Measurements from ENCODE around the gene AKAP6. TPM values are rescaled to one million over a fixed set of nuclear protein-coding genes. Genes with fewer than 3 reads are reported as not detected.

The AKAP6 gene
- total RNA-seq, 1 donor from 2014 or later, result 2.8 TPM

- H3K36me3 Mint-ChIP-seq (ENCODE audit: low read depth, unreplicated experiment), result no peaks in the 10 kb centered on the region
- no peak overlapping the region for H3K27ac ChIP-seq (ENCODE audit: low read depth, low read length)
- no peak overlapping the region for H3K27ac Mint-ChIP-seq (ENCODE audit: unreplicated experiment)
- no peak overlapping the region for H3K4me3 Mint-ChIP-seq (ENCODE audit: unreplicated experiment)
- H3K4me3 ChIP-seq (ENCODE audit: insufficient read depth, low read depth, low read length), result no peak overlapping the region
- H3K9ac ChIP-seq (ENCODE audit: low read length), result no peak overlapping the region
- DNase-seq (ENCODE audit: low read depth) (no peak), FAIRE-seq (no peak)
- H4K20me1 ChIP-seq (ENCODE audit: insufficient read depth, low read length), result no peaks in the 10 kb centered on the region
- no peaks in the 10 kb centered on the region for H3K9me3 ChIP-seq (ENCODE audit: insufficient read depth, low read depth, low read length)
- H3K27me3 Mint-ChIP-seq (ENCODE audit: low read depth, unreplicated experiment), result no peaks in the 10 kb centered on the region
- no peaks in the 10 kb centered on the region for H3K9me3 Mint-ChIP-seq (ENCODE audit: unreplicated experiment)
- no peaks in the 10 kb centered on the region for H3K36me3 ChIP-seq (ENCODE audit: insufficient read depth, low read length)
- H3K4me1 Mint-ChIP-seq (ENCODE audit: low read depth, unreplicated experiment), result peaks cover 12% of the 10 kb centered on the region
- H3K79me2 ChIP-seq (ENCODE audit: insufficient read depth, low read length), result no peaks in the 10 kb centered on the region
- no peak overlapping the region for H3K4me2 ChIP-seq (ENCODE audit: low read length)
- no peak overlapping the region for H2AFZ ChIP-seq (ENCODE audit: low read depth, low read length)
- H3K27me3 ChIP-seq (ENCODE audit: insufficient read depth, low read length), result no peaks in the 10 kb centered on the region
- H3K4me1 ChIP-seq (ENCODE audit: insufficient read depth, low read length), result no peaks in the 10 kb centered on the region
- TF ChIP-seq CTCF (IDR thresholded peaks at IDR 0.05; ENCODE audit: insufficient read depth, low read depth, low read length), result no peak
- no peak for TF ChIP-seq EZH2 (IDR thresholded peaks at IDR 0.05; ENCODE audit: insufficient read depth, low read length)
Measured at GRCh38 chr14:32412103-32412502, 83.0 kb downstream of the AKAP6 start.

- no peaks in the 10 kb centered on the region for H3K27me3 ChIP-seq (ENCODE audit: insufficient read depth, low read length)
- no peaks in the 10 kb centered on the region for H3K9me3 Mint-ChIP-seq (ENCODE audit: unreplicated experiment)
- no peaks in the 10 kb centered on the region for H3K79me2 ChIP-seq (ENCODE audit: insufficient read depth, low read length)
- H3K27me3 Mint-ChIP-seq (ENCODE audit: low read depth, unreplicated experiment), result no peaks in the 10 kb centered on the region
- FAIRE-seq (peak; percentile 29), DNase-seq (ENCODE audit: low read depth) (no peak)
- H3K27ac Mint-ChIP-seq (ENCODE audit: unreplicated experiment), result no peak overlapping the region
- H3K36me3 ChIP-seq (ENCODE audit: insufficient read depth, low read length), result no peaks in the 10 kb centered on the region
- H3K4me3 ChIP-seq (ENCODE audit: insufficient read depth, low read depth, low read length), result no peak overlapping the region
- H2AFZ ChIP-seq (ENCODE audit: low read depth, low read length), result no peak overlapping the region
- no peak for TF ChIP-seq EZH2 (IDR thresholded peaks at IDR 0.05; ENCODE audit: insufficient read depth, low read length)
- no peak for TF ChIP-seq CTCF (IDR thresholded peaks at IDR 0.05; ENCODE audit: insufficient read depth, low read depth, low read length)
- H3K4me3 Mint-ChIP-seq (ENCODE audit: unreplicated experiment), result no peak overlapping the region
- H3K4me2 ChIP-seq (ENCODE audit: low read length), result no peak overlapping the region
- H3K27ac ChIP-seq (ENCODE audit: low read depth, low read length), result no peak overlapping the region
- H3K9me3 ChIP-seq (ENCODE audit: insufficient read depth, low read depth, low read length), result no peaks in the 10 kb centered on the region
- H3K36me3 Mint-ChIP-seq (ENCODE audit: low read depth, unreplicated experiment), result no peaks in the 10 kb centered on the region
- H4K20me1 ChIP-seq (ENCODE audit: insufficient read depth, low read length), result no peaks in the 10 kb centered on the region
- no peak overlapping the region for H3K9ac ChIP-seq (ENCODE audit: low read length)
- H3K4me1 ChIP-seq (ENCODE audit: insufficient read depth, low read length), result peaks cover 4% of the 10 kb centered on the region
- H3K4me1 Mint-ChIP-seq (ENCODE audit: low read depth, unreplicated experiment), result peaks cover 12% of the 10 kb centered on the region
Measured at GRCh38 chr14:32412532-32412931, 83.4 kb downstream of the AKAP6 start.

GRCh38 chr14:32413967-32414640, 85.0 kb downstream of the AKAP6 start:
- no peak overlapping the region for H3K4me2 ChIP-seq (ENCODE audit: low read length)
- no peak overlapping the region for H2AFZ ChIP-seq (ENCODE audit: low read depth, low read length)
- H3K9ac ChIP-seq (ENCODE audit: low read length), result no peak overlapping the region
- H3K36me3 ChIP-seq (ENCODE audit: insufficient read depth, low read length), result no peaks in the 10 kb centered on the region
- no peak for DNase-seq (ENCODE audit: low read depth)
- Mint-ChIP-seq H3K4me3 (ENCODE audit: unreplicated experiment) (no peak overlapping the region), H3K4me1 (ENCODE audit: low read depth, unreplicated experiment) (peaks cover 15% of the 10 kb centered on the region), H3K27ac (ENCODE audit: unreplicated experiment) (no peak overlapping the region), H3K27me3 (ENCODE audit: low read depth, unreplicated experiment) (no peaks in the 10 kb centered on the region), H3K9me3 (ENCODE audit: unreplicated experiment) (no peaks in the 10 kb centered on the region), H3K36me3 (ENCODE audit: low read depth, unreplicated experiment) (no peaks in the 10 kb centered on the region)
- H4K20me1 ChIP-seq (ENCODE audit: insufficient read depth, low read length), result no peaks in the 10 kb centered on the region
- no peak overlapping the region for H3K4me3 ChIP-seq (ENCODE audit: insufficient read depth, low read depth, low read length)
- TF ChIP-seq CTCF (IDR thresholded peaks at IDR 0.05; ENCODE audit: insufficient read depth, low read depth, low read length) (no peak), EZH2 (IDR thresholded peaks at IDR 0.05; ENCODE audit: insufficient read depth, low read length) (no peak)
- peaks cover 16% of the 10 kb centered on the region for H3K4me1 ChIP-seq (ENCODE audit: insufficient read depth, low read length)
- H3K27me3 ChIP-seq (ENCODE audit: insufficient read depth, low read length), result no peaks in the 10 kb centered on the region
- no peaks in the 10 kb centered on the region for H3K79me2 ChIP-seq (ENCODE audit: insufficient read depth, low read length)
- H3K27ac ChIP-seq (ENCODE audit: low read depth, low read length), result no peak overlapping the region
- no peaks in the 10 kb centered on the region for H3K9me3 ChIP-seq (ENCODE audit: insufficient read depth, low read depth, low read length)
- peak; percentile 29 for FAIRE-seq
